ENCODE data around the gene PAF1. TPM values are rescaled to one million over a fixed set of nuclear protein-coding genes. Genes with fewer than 3 reads are reported as not detected.

The PAF1 gene
- total and polyA plus RNA-seq, 2 of the 13 experiments (the other 11 are each of a cell fraction or from before 2014, with no cell fraction given) = 30.2 to 31.1 TPM

DNA sequence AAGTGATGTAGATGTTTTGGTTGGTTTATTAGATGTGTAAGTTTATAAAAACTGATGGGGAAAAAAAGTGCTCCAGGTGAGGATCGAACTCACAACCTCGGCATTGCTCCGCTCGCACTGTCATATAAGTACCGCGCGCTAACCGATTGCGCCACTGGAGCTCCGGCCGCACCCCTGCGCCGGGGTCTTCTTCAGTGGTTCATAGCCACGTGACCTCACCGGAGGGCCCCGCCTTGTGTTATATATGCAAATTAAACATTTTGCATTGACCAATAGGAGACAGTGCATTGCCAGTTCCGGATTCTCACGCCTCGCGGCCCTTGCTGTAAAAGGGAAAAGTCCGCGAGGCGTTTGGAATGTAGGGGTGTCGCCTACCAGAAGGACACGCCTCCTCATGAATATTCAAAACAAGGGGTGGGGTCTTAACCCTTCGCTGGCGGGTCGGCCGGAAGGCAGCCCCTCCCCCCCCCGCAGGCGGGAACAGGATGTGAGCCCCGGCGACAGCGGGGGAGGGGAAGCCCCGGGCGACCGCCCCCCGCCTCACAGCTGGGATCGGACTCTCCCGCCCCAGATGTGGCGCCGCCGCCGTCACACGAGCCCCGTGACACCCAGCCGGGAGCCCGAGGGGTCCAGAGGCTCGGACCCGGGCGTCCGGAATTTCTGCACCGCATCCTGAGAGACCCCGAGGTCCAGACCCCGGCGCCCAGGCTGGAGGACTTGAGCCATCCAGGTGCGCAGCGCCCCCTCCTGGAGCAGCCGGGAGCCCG lies 21.4 kb upstream of the PAF1 start, which contains the start of gene PLEKHG2 (continued):
- TF ChIP-seq, protein P1, sequence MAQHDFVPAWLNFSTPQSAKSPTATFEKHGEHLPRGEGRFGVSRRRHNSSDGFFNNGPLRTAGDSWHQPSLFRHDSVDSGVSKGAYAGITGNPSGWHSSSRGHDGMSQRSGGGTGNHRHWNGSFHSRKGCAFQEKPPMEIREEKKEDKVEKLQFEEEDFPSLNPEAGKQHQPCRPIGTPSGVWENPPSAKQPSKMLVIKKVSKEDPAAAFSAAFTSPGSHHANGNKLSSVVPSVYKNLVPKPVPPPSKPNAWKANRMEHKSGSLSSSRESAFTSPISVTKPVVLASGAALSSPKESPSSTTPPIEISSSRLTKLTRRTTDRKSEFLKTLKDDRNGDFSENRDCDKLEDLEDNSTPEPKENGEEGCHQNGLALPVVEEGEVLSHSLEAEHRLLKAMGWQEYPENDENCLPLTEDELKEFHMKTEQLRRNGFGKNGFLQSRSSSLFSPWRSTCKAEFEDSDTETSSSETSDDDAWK (CRISPR knock-in tag; IDR thresholded peaks at IDR 0.05) = no peak
- TF ChIP-seq JUND (CRISPR knock-in tag; IDR thresholded peaks at IDR 0.05) (peak; percentile 73; the same call in 1 of the 2 replicates), ZNF263 (CRISPR knock-in tag; IDR thresholded peaks at IDR 0.05) (peak; percentile 18; the same call in 1 of the 2 replicates), MAFK (conservative IDR thresholded peaks at IDR 0.05 in 1 of 2, IDR thresholded peaks at IDR 0.05 in 1 of 2; ENCODE audit: low read length in 2 of 2) (no peak), ISL2 (CRISPR knock-in tag; IDR thresholded peaks at IDR 0.05) (peak; percentile 61), KLF6 (CRISPR knock-in tag; IDR thresholded peaks at IDR 0.05) (peak; percentile 84; the same call in 1 of the 2 replicates), ATF7 (IDR thresholded peaks at IDR 0.05) (peak; percentile 65), ATF7 (CRISPR knock-in tag; IDR thresholded peaks at IDR 0.05) (0 out of 2 replicates have a peak, but pooled peaks have one; percentile 45), ZNF460 (CRISPR knock-in tag; IDR thresholded peaks at IDR 0.05; ENCODE audit: borderline replicate concordance) (no peak), RARG (CRISPR knock-in tag; IDR thresholded peaks at IDR 0.05; ENCODE audit: low read depth) (no peak), ZNF496 (CRISPR knock-in tag; IDR thresholded peaks at IDR 0.05; ENCODE audit: insufficient replicate concordance) (no peak), ZNF589 (CRISPR knock-in tag; conservative IDR thresholded peaks at IDR 0.05) (no peak), CC2D1A (CRISPR knock-in tag; IDR thresholded peaks at IDR 0.05) (no peak), ZNF484 (CRISPR knock-in tag; IDR thresholded peaks at IDR 0.05; ENCODE audit: borderline replicate concordance, low read depth) (no peak), AKAP8 (CRISPR knock-in tag; IDR thresholded peaks at IDR 0.05) (no peak), YY1 (IDR thresholded peaks at IDR 0.05; ENCODE audit: insufficient read depth, insufficient replicate concordance, low read depth, low read length) (peak; percentile 16), RFX1 (IDR thresholded peaks at IDR 0.05) (no peak)
- TF ChIP-seq, protein P2, sequence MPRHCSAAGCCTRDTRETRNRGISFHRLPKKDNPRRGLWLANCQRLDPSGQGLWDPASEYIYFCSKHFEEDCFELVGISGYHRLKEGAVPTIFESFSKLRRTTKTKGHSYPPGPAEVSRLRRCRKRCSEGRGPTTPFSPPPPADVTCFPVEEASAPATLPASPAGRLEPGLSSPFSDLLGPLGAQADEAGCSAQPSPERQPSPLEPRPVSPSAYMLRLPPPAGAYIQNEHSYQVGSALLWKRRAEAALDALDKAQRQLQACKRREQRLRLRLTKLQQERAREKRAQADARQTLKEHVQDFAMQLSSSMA (CRISPR knock-in tag; IDR thresholded peaks at IDR 0.05) = no peak
- TF ChIP-seq, protein P3, sequence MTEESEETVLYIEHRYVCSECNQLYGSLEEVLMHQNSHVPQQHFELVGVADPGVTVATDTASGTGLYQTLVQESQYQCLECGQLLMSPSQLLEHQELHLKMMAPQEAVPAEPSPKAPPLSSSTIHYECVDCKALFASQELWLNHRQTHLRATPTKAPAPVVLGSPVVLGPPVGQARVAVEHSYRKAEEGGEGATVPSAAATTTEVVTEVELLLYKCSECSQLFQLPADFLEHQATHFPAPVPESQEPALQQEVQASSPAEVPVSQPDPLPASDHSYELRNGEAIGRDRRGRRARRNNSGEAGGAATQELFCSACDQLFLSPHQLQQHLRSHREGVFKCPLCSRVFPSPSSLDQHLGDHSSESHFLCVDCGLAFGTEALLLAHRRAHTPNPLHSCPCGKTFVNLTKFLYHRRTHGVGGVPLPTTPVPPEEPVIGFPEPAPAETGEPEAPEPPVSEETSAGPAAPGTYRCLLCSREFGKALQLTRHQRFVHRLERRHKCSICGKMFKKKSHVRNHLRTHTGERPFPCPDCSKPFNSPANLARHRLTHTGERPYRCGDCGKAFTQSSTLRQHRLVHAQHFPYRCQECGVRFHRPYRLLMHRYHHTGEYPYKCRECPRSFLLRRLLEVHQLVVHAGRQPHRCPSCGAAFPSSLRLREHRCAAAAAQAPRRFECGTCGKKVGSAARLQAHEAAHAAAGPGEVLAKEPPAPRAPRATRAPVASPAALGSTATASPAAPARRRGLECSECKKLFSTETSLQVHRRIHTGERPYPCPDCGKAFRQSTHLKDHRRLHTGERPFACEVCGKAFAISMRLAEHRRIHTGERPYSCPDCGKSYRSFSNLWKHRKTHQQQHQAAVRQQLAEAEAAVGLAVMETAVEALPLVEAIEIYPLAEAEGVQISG (CRISPR knock-in tag; IDR thresholded peaks at IDR 0.05) = no peak
- TF ChIP-seq, protein P4, sequence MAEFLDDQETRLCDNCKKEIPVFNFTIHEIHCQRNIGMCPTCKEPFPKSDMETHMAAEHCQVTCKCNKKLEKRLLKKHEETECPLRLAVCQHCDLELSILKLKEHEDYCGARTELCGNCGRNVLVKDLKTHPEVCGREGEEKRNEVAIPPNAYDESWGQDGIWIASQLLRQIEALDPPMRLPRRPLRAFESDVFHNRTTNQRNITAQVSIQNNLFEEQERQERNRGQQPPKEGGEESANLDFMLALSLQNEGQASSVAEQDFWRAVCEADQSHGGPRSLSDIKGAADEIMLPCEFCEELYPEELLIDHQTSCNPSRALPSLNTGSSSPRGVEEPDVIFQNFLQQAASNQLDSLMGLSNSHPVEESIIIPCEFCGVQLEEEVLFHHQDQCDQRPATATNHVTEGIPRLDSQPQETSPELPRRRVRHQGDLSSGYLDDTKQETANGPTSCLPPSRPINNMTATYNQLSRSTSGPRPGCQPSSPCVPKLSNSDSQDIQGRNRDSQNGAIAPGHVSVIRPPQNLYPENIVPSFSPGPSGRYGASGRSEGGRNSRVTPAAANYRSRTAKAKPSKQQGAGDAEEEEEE (CRISPR knock-in tag; IDR thresholded peaks at IDR 0.05; ENCODE audit: borderline replicate concordance) = no peak; the same call in 1 of the 2 replicates
- TF ChIP-seq, protein P5, sequence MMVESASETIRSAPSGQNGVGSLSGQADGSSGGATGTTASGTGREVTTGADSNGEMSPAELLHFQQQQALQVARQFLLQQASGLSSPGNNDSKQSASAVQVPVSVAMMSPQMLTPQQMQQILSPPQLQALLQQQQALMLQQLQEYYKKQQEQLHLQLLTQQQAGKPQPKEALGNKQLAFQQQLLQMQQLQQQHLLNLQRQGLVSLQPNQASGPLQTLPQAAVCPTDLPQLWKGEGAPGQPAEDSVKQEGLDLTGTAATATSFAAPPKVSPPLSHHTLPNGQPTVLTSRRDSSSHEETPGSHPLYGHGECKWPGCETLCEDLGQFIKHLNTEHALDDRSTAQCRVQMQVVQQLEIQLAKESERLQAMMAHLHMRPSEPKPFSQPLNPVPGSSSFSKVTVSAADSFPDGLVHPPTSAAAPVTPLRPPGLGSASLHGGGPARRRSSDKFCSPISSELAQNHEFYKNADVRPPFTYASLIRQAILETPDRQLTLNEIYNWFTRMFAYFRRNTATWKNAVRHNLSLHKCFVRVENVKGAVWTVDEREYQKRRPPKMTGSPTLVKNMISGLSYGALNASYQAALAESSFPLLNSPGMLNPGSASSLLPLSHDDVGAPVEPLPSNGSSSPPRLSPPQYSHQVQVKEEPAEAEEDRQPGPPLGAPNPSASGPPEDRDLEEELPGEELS (CRISPR knock-in tag; IDR thresholded peaks at IDR 0.05) = no peak

Measured in HepG2 (cell line).